ENCODE results near the gene SCAMP3. TPM values are rescaled to one million over a fixed set of nuclear protein-coding genes. Genes with fewer than 3 reads are reported as not detected.
"Not testable (repeated sequence)": the region's sequence is repeated elsewhere in the genome, so short reads cannot be mapped to it uniquely, and the experiment has no call there.

The SCAMP3 gene
- total RNA-seq, 1 donor from 2014 or later = 68.3 TPM

- no peaks in the 10 kb centered on the region for H3K36me3 Mint-ChIP-seq (ENCODE audit: low read depth)
- TF ChIP-seq CTCF (IDR thresholded peaks at IDR 0.05) = no peak
- no peak overlapping the region for H3K4me3 Mint-ChIP-seq (ENCODE audit: unreplicated experiment)
- no peak overlapping the region for H3K27ac Mint-ChIP-seq (ENCODE audit: unreplicated experiment)
- no peaks in the 10 kb centered on the region for H3K9me3 Mint-ChIP-seq (ENCODE audit: low read depth)
- no peak for DNase-seq (ENCODE audit: low spot score)
- H3K4me1 Mint-ChIP-seq (ENCODE audit: low read depth) = peaks cover 41% of the 10 kb centered on the region
- H3K27me3 Mint-ChIP-seq (ENCODE audit: low read depth) = no peaks in the 10 kb centered on the region
Observed at GRCh38 chr1:155223047-155223446, 39.1 kb downstream of the SCAMP3 start.

GRCh38 chr1:155220211-155220965, 41.8 kb downstream of the SCAMP3 start:
- peaks cover 22% of the 10 kb centered on the region for H3K4me1 Mint-ChIP-seq (ENCODE audit: low read depth)
- H3K27me3 Mint-ChIP-seq (ENCODE audit: low read depth); H3K4me3 Mint-ChIP-seq (ENCODE audit: unreplicated experiment); H3K9me3 Mint-ChIP-seq (ENCODE audit: low read depth); DNase-seq (ENCODE audit: low spot score); H3K36me3 Mint-ChIP-seq (ENCODE audit: low read depth): not testable (repeated sequence)
- H3K27ac Mint-ChIP-seq (ENCODE audit: unreplicated experiment) = peak overlapping the region; percentile 14

- Mint-ChIP-seq H3K27me3 (ENCODE audit: low read depth) (no peaks in the 10 kb centered on the region), H3K4me1 (ENCODE audit: low read depth) (peaks cover 14% of the 10 kb centered on the region), H3K36me3 (ENCODE audit: low read depth) (peaks cover 2% of the 10 kb centered on the region), H3K27ac (ENCODE audit: unreplicated experiment) (no peak overlapping the region), H3K4me3 (ENCODE audit: unreplicated experiment) (no peak overlapping the region), H3K9me3 (ENCODE audit: low read depth) (no peaks in the 10 kb centered on the region)
- no peak for TF ChIP-seq CTCF (IDR thresholded peaks at IDR 0.05)
- no peak for DNase-seq (ENCODE audit: low spot score)
Observed at GRCh38 chr1:155219592-155220031, 42.5 kb downstream of the SCAMP3 start.

GRCh38 chr1:155218854-155219591, 43.1 kb downstream of the SCAMP3 start:
- Mint-ChIP-seq H3K4me1 (ENCODE audit: low read depth) (peaks cover 8% of the 10 kb centered on the region), H3K4me3 (ENCODE audit: unreplicated experiment) (no peak overlapping the region)

GRCh38 chr1:155214702-155215101, 47.5 kb downstream of the SCAMP3 start:
- H3K9me3 Mint-ChIP-seq (ENCODE audit: low read depth); H3K27me3 Mint-ChIP-seq (ENCODE audit: low read depth); DNase-seq (ENCODE audit: low spot score); H3K27ac Mint-ChIP-seq (ENCODE audit: unreplicated experiment); H3K4me3 Mint-ChIP-seq (ENCODE audit: unreplicated experiment); H3K36me3 Mint-ChIP-seq (ENCODE audit: low read depth): not testable (repeated sequence)
- H3K4me1 Mint-ChIP-seq (ENCODE audit: low read depth) = peaks cover 25% of the 10 kb centered on the region

More at GRCh38 chr1:155218854-155219591, 43.1 kb downstream of the SCAMP3 start:
- TF ChIP-seq CTCF (IDR thresholded peaks at IDR 0.05) = no peak
- Mint-ChIP-seq H3K9me3 (ENCODE audit: low read depth) (no peaks in the 10 kb centered on the region), H3K27me3 (ENCODE audit: low read depth) (no peaks in the 10 kb centered on the region), H3K36me3 (ENCODE audit: low read depth) (peaks cover 2% of the 10 kb centered on the region), H3K27ac (ENCODE audit: unreplicated experiment) (no peak overlapping the region)
- no peak for DNase-seq (ENCODE audit: low spot score)

GRCh38 chr1:155212051-155212440, 50.1 kb downstream of the SCAMP3 start:
- H3K27me3 Mint-ChIP-seq (ENCODE audit: low read depth); H3K27ac Mint-ChIP-seq (ENCODE audit: unreplicated experiment); H3K9me3 Mint-ChIP-seq (ENCODE audit: low read depth); H3K4me3 Mint-ChIP-seq (ENCODE audit: unreplicated experiment); H3K36me3 Mint-ChIP-seq (ENCODE audit: low read depth): not testable (repeated sequence)
- DNase-seq (ENCODE audit: low spot score) = peak; percentile 47
- peaks cover 34% of the 10 kb centered on the region for H3K4me1 Mint-ChIP-seq (ENCODE audit: low read depth)

GRCh38 chr1:155211381-155212050, 50.6 kb downstream of the SCAMP3 start:
- H3K27me3 Mint-ChIP-seq (ENCODE audit: low read depth); H3K9me3 Mint-ChIP-seq (ENCODE audit: low read depth); H3K36me3 Mint-ChIP-seq (ENCODE audit: low read depth); H3K4me3 Mint-ChIP-seq (ENCODE audit: unreplicated experiment): not testable (repeated sequence)
- H3K27ac Mint-ChIP-seq (ENCODE audit: unreplicated experiment) = peak overlapping the region; percentile 49
- peaks cover 38% of the 10 kb centered on the region for H3K4me1 Mint-ChIP-seq (ENCODE audit: low read depth)
- DNase-seq (ENCODE audit: low spot score) = peak; percentile 40
